ENCODE results near the gene NR2F1.

Gene NR2F1

GRCh38 chr5:93574491-93575305 lies 8.3 kb upstream of the NR2F1 start:
- Mint-ChIP-seq H3K27ac (no peak overlapping the region), H3K4me1 (peaks cover 23% of the 10 kb centered on the region)

DNA sequence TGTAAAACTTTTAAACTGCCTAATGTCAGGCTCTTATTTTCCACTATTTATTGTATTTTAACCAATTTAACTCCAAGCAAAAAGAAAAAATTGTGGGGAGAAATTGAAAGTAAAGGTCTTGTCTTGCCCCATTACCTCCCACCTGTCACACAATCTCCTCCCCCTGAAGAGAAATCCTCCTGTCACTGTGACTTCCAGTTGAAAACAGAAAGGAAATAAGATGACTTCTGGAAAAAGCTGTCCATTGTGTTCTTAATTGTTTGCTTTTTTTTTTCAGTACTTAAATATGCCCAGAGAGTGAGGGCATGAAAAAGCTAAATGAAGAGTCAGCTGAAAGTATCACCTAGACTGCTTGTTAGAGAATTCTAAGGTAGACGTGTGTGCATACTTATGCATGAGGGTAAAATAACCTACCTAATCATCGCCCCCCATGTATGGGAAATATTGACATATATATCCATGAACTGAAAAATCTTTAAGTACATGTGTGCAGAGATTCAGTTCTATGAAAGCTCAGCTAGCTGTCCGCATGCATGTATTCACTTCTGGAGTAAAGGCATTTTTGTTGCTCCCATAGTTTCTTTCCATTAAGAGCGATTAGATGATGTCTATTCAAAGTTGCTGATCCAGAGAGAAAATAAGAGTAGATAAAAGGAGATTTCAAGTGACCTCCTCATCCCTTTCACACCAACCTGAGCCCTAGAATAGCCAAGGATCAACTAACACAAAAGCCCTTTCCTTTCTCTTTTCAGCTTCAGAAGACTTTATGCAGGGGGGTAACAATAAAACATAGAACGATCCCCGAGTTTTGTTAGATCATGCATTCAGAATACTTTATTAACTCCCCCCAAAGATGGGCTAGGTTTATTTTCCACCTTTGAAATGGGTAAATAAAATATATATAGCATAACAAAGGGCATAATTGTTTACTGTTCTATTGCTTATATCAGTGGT lies 7.3 kb upstream of the NR2F1 start:
- H3K4me3 Mint-ChIP-seq, result no peak overlapping the region
- H3K27ac Mint-ChIP-seq, result no peak overlapping the region
- DNase-seq (no peak), ATAC-seq (no peak)
- H3K9me3 Mint-ChIP-seq, result no peaks in the 10 kb centered on the region
- peaks cover 2% of the 10 kb centered on the region for H3K36me3 Mint-ChIP-seq (ENCODE audit: low read depth)
- peaks cover 25% of the 10 kb centered on the region for H3K4me1 Mint-ChIP-seq
- peaks cover 84% of the 10 kb centered on the region for H3K27me3 Mint-ChIP-seq

More at GRCh38 chr5:93574491-93575305, 8.3 kb upstream of the NR2F1 start:
- Mint-ChIP-seq H3K4me3 (no peak overlapping the region), H3K9me3 (no peaks in the 10 kb centered on the region), H3K27me3 (peaks cover 83% of the 10 kb centered on the region), H3K36me3 (ENCODE audit: low read depth) (peaks cover 2% of the 10 kb centered on the region)
- no peak for ATAC-seq
- DNase-seq, result no peak

- no peaks in the 10 kb centered on the region for H3K36me3 Mint-ChIP-seq (ENCODE audit: low read depth)
- H3K9me3 Mint-ChIP-seq, result no peaks in the 10 kb centered on the region
- no peak overlapping the region for H3K4me3 Mint-ChIP-seq
- peaks cover 19% of the 10 kb centered on the region for H3K4me1 Mint-ChIP-seq
- no peak for ATAC-seq
- DNase-seq, result no peak
- H3K27ac Mint-ChIP-seq, result no peak overlapping the region
- peaks cover 79% of the 10 kb centered on the region for H3K27me3 Mint-ChIP-seq
Observed at GRCh38 chr5:93576994-93577853, 5.8 kb upstream of the NR2F1 start.

DNA sequence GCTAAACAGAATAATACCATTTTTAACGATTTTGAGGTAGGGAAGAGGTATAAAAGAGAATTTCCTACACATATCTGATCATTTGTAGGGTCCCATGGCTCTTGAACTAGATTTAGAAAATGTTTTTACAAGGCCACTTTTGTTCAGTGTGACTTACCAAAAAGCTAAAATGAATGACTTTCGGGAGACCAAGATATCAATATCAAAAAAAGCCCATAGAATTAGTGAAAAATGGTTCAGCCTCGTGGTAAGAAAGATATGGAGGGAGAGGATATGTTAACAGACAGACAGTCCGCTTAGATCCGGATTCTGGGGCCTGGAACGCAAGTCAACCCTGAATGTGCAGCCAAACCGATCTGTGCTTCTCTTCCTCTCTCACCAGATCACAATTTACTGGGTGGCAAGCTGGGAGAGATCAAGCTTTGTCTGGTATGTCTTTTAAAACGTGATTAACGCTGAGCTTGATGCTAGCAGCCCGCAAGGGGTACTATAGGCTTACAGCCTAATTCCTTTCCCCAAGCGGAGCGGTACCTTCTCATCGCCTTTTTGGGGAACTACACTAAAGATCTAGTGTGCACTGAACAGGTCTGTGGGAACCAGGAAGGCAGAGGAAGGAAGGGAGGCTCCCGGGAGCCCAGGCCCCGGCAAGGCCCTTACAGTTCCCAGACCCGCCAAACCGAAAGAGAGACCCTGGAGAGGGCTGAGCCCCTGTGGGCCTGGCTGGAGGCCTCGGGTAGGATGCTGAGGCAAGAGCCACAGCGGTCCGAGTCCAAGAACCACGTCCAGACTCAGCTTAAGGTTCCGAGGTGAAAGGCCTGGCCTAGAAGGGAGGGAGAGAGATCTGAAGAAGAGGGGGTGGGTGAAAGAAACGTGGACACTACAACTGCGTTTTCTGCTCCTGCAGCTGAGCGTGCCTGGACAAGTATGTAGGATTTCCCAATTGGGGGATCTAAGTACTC lies 4.9 kb upstream of the NR2F1 start:
- Mint-ChIP-seq H3K9me3 (no peaks in the 10 kb centered on the region), H3K27ac (no peak overlapping the region), H3K27me3 (peaks cover 71% of the 10 kb centered on the region), H3K4me3 (no peak overlapping the region), H3K36me3 (ENCODE audit: low read depth) (no peaks in the 10 kb centered on the region), H3K4me1 (peaks cover 13% of the 10 kb centered on the region)
- DNase-seq (no peak), ATAC-seq (no peak)

GRCh38 chr5:93578813-93579691 lies 4.0 kb upstream of the NR2F1 start:
- DNase-seq (no peak), ATAC-seq (peak; percentile 10)
- H3K36me3 Mint-ChIP-seq (ENCODE audit: low read depth), result no peaks in the 10 kb centered on the region
- no peak overlapping the region for H3K4me3 Mint-ChIP-seq
- H3K9me3 Mint-ChIP-seq, result no peaks in the 10 kb centered on the region
- no peak overlapping the region for H3K27ac Mint-ChIP-seq
- H3K4me1 Mint-ChIP-seq, result peaks cover 17% of the 10 kb centered on the region
- H3K27me3 Mint-ChIP-seq, result peaks cover 61% of the 10 kb centered on the region

DNA sequence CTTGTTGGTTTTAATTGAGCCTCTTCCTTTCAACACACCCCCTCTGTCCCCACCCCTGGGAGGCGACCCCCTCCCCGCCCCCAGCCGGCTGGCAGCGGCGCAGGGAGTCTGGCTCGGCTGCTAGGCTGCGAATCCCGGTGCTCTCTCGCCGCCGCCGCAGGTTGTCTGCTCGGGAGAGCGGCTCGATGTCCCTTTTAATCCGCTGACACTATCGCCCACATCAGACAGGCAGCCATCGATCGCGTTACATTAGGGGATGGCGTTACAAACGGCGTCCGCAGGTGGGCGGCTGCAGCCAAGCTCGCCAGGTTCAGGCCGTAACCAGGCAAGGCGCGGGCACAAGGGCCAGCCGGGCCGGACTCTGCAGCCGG lies 3.3 kb upstream of the NR2F1 start:
- no peak for ATAC-seq
- Mint-ChIP-seq H3K36me3 (ENCODE audit: low read depth) (no peaks in the 10 kb centered on the region), H3K4me3 (peak overlapping the region; percentile 78), H3K27me3 (peaks cover 55% of the 10 kb centered on the region), H3K9me3 (no peaks in the 10 kb centered on the region), H3K4me1 (peaks cover 17% of the 10 kb centered on the region), H3K27ac (no peak overlapping the region)
- DNase-seq, result no peak

DNA sequence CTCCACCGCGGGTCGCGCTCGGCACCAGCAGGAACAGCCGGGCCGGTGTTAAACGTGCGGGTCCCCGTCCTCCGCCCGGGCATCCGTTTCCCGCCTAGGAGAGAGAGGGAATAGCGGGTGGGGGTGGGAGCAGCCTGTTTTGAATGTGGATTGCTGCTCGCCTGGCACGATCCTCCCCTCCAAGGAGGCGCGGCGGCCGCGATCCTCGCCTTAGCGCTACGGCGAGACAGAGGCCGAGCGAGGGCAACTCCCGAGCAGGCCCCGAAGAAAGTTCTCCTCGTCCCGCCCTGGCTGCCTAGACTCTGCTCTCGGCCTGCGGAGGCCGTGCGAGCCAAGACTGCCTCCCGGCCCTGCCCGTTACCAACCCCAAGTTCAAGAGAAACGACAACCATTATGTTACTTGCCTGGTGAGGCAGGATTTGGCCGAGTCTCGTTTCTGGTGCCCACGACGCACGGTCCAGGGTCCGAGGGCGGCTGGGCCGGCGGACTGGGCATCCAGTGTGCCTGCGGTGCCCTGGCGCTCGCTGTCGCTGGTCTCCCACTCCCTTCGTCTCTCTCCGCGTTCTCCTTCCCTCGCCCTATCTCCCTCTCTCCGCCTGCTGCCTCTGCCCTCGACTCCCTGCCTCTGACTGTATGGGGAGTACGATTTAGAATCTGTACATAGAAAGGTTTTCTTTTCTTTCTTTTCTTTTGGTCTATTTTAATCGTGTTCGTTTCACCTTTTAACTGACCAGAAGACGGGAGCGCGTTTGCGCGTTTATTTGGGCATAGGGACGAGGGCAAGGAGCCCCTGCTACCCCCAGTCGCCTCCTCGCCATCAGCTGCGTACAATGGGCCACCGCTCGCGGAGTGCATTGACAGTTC lies 2.7 kb upstream of the NR2F1 start:
- no peaks in the 10 kb centered on the region for H3K36me3 Mint-ChIP-seq (ENCODE audit: low read depth)
- no peaks in the 10 kb centered on the region for H3K9me3 Mint-ChIP-seq
- H3K27ac Mint-ChIP-seq, result peak overlapping the region; percentile 59
- no peak for ATAC-seq
- H3K27me3 Mint-ChIP-seq, result peaks cover 51% of the 10 kb centered on the region
- DNase-seq, result no peak
- H3K4me3 Mint-ChIP-seq, result peak overlapping the region; percentile 78
- peaks cover 17% of the 10 kb centered on the region for H3K4me1 Mint-ChIP-seq

DNA sequence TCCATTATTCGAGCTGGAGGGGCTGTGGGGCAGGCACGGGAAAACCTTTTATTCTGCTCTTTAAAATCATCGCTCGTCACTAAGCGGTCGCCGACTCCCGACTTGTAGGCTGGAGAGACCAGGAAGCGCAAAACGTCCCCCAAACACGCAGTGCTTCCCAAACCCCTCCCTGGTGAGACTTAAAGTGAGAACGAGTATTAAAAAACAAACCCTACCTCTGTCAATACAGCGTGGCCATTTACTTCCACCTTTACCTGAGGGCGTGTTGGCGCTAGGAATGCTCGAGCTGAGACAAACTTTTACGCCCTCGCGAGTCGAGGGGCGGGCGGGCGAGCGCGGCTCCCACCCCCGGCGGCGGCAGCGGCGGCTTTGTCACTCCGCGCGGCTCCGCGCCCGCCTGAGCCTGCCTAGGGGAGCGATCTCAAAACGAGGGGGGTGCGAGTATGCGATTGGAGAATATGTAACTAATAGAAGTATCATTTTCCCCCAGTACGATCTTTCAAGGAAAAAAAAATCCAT lies 2.0 kb upstream of the NR2F1 start, which contains the start of gene NR2F1-AS1:
Gene NR2F1-AS1 (minus strand): TSS at position 293 of the 519 bp plus-strand sequence.
- Mint-ChIP-seq H3K27me3 (peaks cover 51% of the 10 kb centered on the region), H3K27ac (peak within 1 kb of the TSS; percentile 59), H3K36me3 (ENCODE audit: low read depth) (no peaks in the 10 kb centered on the region), H3K9me3 (no peaks in the 10 kb centered on the region), H3K4me1 (peaks cover 21% of the 10 kb centered on the region), H3K4me3 (peak within 1 kb of the TSS; percentile 78)
- DNase-seq, result no peak
- ATAC-seq, result peak; percentile 16

DNA sequence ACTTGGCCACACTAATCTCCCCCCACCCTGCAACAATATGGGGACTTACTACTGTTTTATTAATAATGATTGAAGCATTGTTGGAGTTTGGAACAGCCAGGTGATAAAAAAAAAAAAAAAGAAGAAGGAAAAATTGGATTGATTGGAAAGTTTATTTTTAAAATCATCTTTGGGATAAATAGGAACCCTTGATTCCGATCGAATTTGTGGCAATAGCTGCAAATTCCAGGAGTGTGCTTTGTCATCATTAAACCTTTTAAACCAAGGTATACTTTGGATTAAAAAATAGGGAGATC lies 907 bp upstream of the NR2F1 start:
- no peak overlapping the region for H3K27ac Mint-ChIP-seq
- H3K27me3 Mint-ChIP-seq, result peaks cover 50% of the 10 kb centered on the region
- ATAC-seq (no peak), DNase-seq (no peak)
- H3K9me3 Mint-ChIP-seq, result no peaks in the 10 kb centered on the region
- H3K36me3 Mint-ChIP-seq (ENCODE audit: low read depth), result no peaks in the 10 kb centered on the region
- H3K4me1 Mint-ChIP-seq, result peaks cover 28% of the 10 kb centered on the region
- H3K4me3 Mint-ChIP-seq, result no peak overlapping the region

DNA sequence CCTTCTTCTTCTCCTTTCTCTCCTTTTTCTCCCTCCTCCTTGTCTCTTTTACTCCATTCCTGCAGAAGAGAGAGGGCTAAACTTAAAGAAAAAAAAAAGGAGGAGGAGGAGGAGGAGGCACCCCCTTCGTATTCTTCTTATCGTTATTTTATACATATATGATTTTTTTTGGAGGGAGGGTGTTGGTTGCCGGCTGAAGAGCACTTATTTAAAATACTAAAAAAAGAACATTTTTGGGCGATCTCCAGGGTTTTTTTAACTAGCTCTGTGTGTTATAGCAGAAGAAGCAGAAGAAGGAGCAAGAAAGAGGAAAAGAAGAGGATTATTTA lies 381 bp downstream of the NR2F1 start:
- peaks cover 49% of the 10 kb centered on the region for H3K27me3 Mint-ChIP-seq
- peaks cover 4% of the 10 kb centered on the region for H3K36me3 Mint-ChIP-seq (ENCODE audit: low read depth)
- H3K27ac Mint-ChIP-seq, result peak overlapping the region; percentile 39
- no peaks in the 10 kb centered on the region for H3K9me3 Mint-ChIP-seq
- ATAC-seq, result no peak
- DNase-seq, result no peak
- no peak overlapping the region for H3K4me3 Mint-ChIP-seq
- H3K4me1 Mint-ChIP-seq, result peaks cover 38% of the 10 kb centered on the region

GRCh38 chr5:93583768-93584595 lies 960 bp downstream of the NR2F1 start:
- peak overlapping the region; percentile 4 for H3K4me3 Mint-ChIP-seq

More at GRCh38 chr5:93583768-93584595, 960 bp downstream of the NR2F1 start:
- Mint-ChIP-seq H3K27ac (peak overlapping the region; percentile 39), H3K36me3 (ENCODE audit: low read depth) (peaks cover 6% of the 10 kb centered on the region), H3K9me3 (no peaks in the 10 kb centered on the region), H3K27me3 (peaks cover 48% of the 10 kb centered on the region), H3K4me1 (peaks cover 43% of the 10 kb centered on the region)
- DNase-seq, result no peak
- peak; percentile 23 for ATAC-seq

Measured in activated naive CD8-positive, alpha-beta T cell treated with anti-CD3 and anti-CD28 coated beads, Interleukin-2, amount 50 U/mL, for 24 hours (primary cell).